Mesenteric fat pad (tissue), 1 donor: ENCODE results near the gene STX8. TPM values are rescaled to one million over a fixed set of nuclear protein-coding genes. Genes with fewer than 3 reads are reported as not detected.
"Not testable (repeated sequence)": the region's sequence is repeated elsewhere in the genome, so short reads cannot be mapped to it uniquely, and the experiment has no call there.

Source experiments
- DNase-seq: peaks from one replicate; pipeline ENCODE4 v3.0.0-alpha.2; 2020; ENCODE audit warnings: low spot score
- total RNA-seq: library from RNA; stranded (reverse); fragmentation: NEBNext Ultra II Directional; extraction: Animal tissue kit (Norgen Biotek cat#: 25700); gene quantifications from one replicate; pipeline ENCODE4 v1.2.1, GENCODE V29; 2021
- donor health status: DM: yes; HTN: yes; CAD: no.

The STX8 gene
- total RNA-seq, 1 donor from 2014 or later, result 77.0 TPM

GRCh38 chr17:9557161-9557755 lies 18.4 kb downstream of the STX8 start:
- no peak for DNase-seq

GRCh38 chr17:9554715-9555114 lies 20.9 kb downstream of the STX8 start:
- not testable (repeated sequence) for DNase-seq

GRCh38 chr17:9553596-9553995 lies 22.0 kb downstream of the STX8 start:
- no peak for DNase-seq

- DNase-seq, result no peak
These were observed 22.4 kb downstream of the STX8 start for GRCh38 chr17:9553181-9553580.

- no peak for DNase-seq
These were observed 26.4 kb downstream of the STX8 start for GRCh38 chr17:9549215-9549614.

GRCh38 chr17:9544221-9544620 lies 31.4 kb downstream of the STX8 start:
- DNase-seq, result no peak

GRCh38 chr17:9541718-9542117 lies 33.9 kb downstream of the STX8 start:
- no peak for DNase-seq

GRCh38 chr17:9538626-9539025 lies 37.0 kb downstream of the STX8 start:
- DNase-seq, result no peak

- no peak for DNase-seq
These were observed 38.3 kb downstream of the STX8 start for GRCh38 chr17:9537177-9537776.

- DNase-seq, result no peak
These were observed 39.6 kb downstream of the STX8 start for GRCh38 chr17:9536061-9536460.

- DNase-seq, result no peak
These were observed 42.2 kb downstream of the STX8 start for GRCh38 chr17:9533441-9533840.

- no peak for DNase-seq
These were observed 42.9 kb downstream of the STX8 start for GRCh38 chr17:9532715-9533114.

- no peak for DNase-seq
These were observed 44.6 kb downstream of the STX8 start for GRCh38 chr17:9531034-9531433.

GRCh38 chr17:9529033-9529700 lies 46.5 kb downstream of the STX8 start:
- DNase-seq, result no peak

GRCh38 chr17:9527788-9528187 lies 47.8 kb downstream of the STX8 start:
- no peak for DNase-seq

- DNase-seq, result no peak
These were observed 53.5 kb downstream of the STX8 start for GRCh38 chr17:9522074-9522473.

- no peak for DNase-seq
These were observed 54.6 kb downstream of the STX8 start for GRCh38 chr17:9521062-9521461.

- DNase-seq, result no peak
These were observed 55.0 kb downstream of the STX8 start for GRCh38 chr17:9520649-9521048.

- no peak for DNase-seq
These were observed 55.9 kb downstream of the STX8 start for GRCh38 chr17:9519583-9520272.

- DNase-seq, result no peak
These were observed 58.2 kb downstream of the STX8 start for GRCh38 chr17:9517396-9517795.

- DNase-seq, result no peak
These were observed 62.4 kb downstream of the STX8 start for GRCh38 chr17:9513266-9513665.
